ENCODE data around the gene ARHGAP44.

DNA sequence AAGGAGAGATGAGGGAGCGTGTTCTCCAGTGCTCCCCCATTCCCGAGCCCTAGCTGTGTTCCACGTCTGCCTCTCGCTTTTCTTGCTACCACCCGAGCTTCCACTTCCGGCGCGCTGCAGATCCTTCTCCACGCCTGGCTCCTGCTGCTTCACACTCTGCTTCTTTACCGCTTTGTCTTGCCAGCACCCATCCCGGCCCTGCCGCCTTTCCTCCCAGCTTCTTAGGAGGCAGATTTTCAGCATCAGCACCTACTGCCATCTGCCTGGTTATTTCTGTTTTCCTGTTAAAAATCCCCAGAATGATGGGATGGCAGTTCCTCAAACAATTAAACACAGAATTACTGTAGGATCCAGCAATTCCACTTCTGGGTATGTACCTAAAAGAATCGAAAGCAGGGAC, 163.9 kb downstream of the ARHGAP44 start:
- TF ChIP-seq, protein P1, sequence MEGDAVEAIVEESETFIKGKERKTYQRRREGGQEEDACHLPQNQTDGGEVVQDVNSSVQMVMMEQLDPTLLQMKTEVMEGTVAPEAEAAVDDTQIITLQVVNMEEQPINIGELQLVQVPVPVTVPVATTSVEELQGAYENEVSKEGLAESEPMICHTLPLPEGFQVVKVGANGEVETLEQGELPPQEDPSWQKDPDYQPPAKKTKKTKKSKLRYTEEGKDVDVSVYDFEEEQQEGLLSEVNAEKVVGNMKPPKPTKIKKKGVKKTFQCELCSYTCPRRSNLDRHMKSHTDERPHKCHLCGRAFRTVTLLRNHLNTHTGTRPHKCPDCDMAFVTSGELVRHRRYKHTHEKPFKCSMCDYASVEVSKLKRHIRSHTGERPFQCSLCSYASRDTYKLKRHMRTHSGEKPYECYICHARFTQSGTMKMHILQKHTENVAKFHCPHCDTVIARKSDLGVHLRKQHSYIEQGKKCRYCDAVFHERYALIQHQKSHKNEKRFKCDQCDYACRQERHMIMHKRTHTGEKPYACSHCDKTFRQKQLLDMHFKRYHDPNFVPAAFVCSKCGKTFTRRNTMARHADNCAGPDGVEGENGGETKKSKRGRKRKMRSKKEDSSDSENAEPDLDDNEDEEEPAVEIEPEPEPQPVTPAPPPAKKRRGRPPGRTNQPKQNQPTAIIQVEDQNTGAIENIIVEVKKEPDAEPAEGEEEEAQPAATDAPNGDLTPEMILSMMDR (IDR thresholded peaks at IDR 0.05; ENCODE audit: low read depth, low read length), result no peak
- TF ChIP-seq POLR2A (IDR thresholded peaks at IDR 0.05; ENCODE audit: extremely low read depth, insufficient read length), result no peak
- TF ChIP-seq, protein P2, sequence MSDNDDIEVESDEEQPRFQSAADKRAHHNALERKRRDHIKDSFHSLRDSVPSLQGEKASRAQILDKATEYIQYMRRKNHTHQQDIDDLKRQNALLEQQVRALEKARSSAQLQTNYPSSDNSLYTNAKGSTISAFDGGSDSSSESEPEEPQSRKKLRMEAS (IDR thresholded peaks at IDR 0.05; ENCODE audit: low read depth, low read length), result no peak

Data from NB4 (cell line).